ENCODE results near the gene COQ10A. TPM values are rescaled to one million over a fixed set of nuclear protein-coding genes. Genes with fewer than 3 reads are reported as not detected.
A peak's percentile ranks its signal among the peaks of the same experiment; 100 is the strongest.
"Not testable (repeated sequence)": the region's sequence is repeated elsewhere in the genome, so short reads cannot be mapped to it uniquely, and the experiment has no call there.

The COQ10A gene
- total and polyA plus RNA-seq, 2 of the 13 experiments (the other 11 are each of a cell fraction or from before 2014, with no cell fraction given): 21.0 to 37.3 TPM

DNA sequence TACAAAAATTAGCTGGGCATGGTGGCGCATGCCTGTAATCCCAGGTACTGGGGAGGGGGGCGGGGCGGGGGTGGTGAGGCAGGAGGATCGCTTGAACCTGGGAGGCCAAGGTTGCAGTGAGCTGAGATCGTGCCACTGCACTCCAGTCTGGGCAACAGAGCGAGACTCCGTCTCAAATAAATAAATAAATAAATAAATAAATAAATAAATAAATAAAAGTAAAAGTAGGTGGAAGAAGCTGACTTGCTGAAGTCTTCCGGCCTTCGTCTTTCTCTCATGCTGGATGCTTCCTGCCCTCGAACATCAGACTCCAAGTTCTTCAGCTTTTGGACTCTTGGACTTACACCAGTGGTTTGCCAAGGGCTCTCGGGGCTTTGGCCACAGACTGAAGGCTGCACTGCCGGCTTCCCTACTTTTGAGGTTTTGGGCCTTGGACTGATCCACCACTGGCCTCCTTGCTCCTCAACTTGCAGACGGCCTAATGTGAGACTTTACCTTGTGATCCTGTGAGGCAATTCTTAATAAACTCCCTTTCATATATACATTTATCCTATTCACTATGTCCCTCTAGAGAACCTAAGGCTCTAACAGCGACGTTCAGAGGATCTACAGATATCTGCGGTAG is 562 bp upstream of the COQ10A start:
- POLR2A ChIA-PET: interaction anchor here (0.6 to 3.6 kb wide), 21 partner anchors 9 to 222 kb away, joined by 3 to 47 read pairs (median 6); partner anchors contain the start of genes ANKRD52, CNPY2, CS and ESYT1
- TSS peak; percentile 33 for BruUV-seq (replicated peaks)
- H3K9me3 ChIP-seq (ENCODE audit: low read length); in situ Hi-C loops (cut with HindIII; ENCODE audit: extremely low pct_ligation_motif_present, low pct_unique_long_range_greater_than_20kb); FAIRE-seq; H3K27me3 ChIP-seq (ENCODE audit: control insufficient read depth in 1 of 2, insufficient read depth in 2 of 2, low read length in 2 of 2); ATAC-seq; H4K20me1 ChIP-seq (ENCODE audit: insufficient read depth, low read length); DNase-seq (ENCODE audit: low spot score); H3K79me2 ChIP-seq (ENCODE audit: insufficient read depth, low read length): not testable (repeated sequence)
- peak overlapping the region; percentile 54 to 91 (median 83) for H3K4me3 ChIP-seq (replicated peaks in 1 of 3; ENCODE audit: insufficient read depth in 1 of 3, low read depth in 2 of 3, low read length in 3 of 3)
- 30% methylated on average over 16 of the region's 16 CpGs for WGBS (ENCODE audit: low lambda C conversion rate)
- CTCF ChIA-PET (ENCODE audit: low intra/inter-chr PET ratio, low total read pairs): interaction anchor here (0.9 to 1.4 kb wide), 2 partner anchors 8 to 35 kb away, joined by 3 to 6 read pairs; partner anchors contain the start of gene ANKRD52
- H2AFZ ChIP-seq (ENCODE audit: low read length): peak overlapping the region; percentile 49
- H3K9ac ChIP-seq (ENCODE audit: insufficient read depth, low read depth, low read length): peak overlapping the region; percentile 69
- peak overlapping the region; percentile 99 for H3K4me2 ChIP-seq (ENCODE audit: low read depth, low read length)
- H3K4me1 ChIP-seq (ENCODE audit: insufficient read depth, low read length): peaks cover 22% of the 10 kb centered on the region
- TF ChIP-seq, protein P1, sequence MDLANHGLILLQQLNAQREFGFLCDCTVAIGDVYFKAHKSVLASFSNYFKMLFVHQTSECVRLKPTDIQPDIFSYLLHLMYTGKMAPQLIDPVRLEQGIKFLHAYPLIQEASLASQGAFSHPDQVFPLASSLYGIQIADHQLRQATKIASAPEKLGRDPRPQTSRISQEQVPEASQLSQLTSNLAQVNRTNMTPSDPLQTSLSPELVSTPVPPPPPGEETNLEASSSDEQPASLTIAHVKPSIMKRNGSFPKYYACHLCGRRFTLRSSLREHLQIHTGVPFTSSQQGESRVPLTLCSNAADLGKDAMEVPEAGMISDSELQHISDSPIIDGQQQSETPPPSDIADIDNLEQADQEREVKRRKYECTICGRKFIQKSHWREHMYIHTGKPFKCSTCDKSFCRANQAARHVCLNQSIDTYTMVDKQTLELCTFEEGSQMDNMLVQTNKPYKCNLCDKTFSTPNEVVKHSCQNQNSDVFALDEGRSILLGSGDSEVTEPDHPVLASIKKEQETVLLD (CRISPR knock-in tag; IDR thresholded peaks at IDR 0.05; ENCODE audit: low read depth): 0 out of 2 replicates have a peak, but pooled peaks have one; percentile 42
- 0 out of 2 replicates have a peak, but pooled peaks have one; percentile 47 for TF ChIP-seq SMAD3 (CRISPR knock-in tag; IDR thresholded peaks at IDR 0.05)
- TF ChIP-seq HNF4A (CRISPR knock-in tag; IDR thresholded peaks at IDR 0.05): peak; percentile 40; the same call in 1 of the 2 replicates
- H3K36me3 ChIP-seq (replicated peaks in 1 of 2; ENCODE audit: control insufficient read depth in 1 of 2, insufficient read depth in 2 of 2, low read length in 2 of 2): peaks cover 6 to 14% of the 10 kb centered on the region in 2 experiments; a peak in 3 of 5 replicates
- H3K27ac ChIP-seq (ENCODE audit: extremely low read length, insufficient read depth, low read length): peak overlapping the region; percentile 82
- intact Hi-C loops (cut with micrococcal nuclease; ENCODE audit: unreplicated experiment): loop anchor here (2.0 kb wide), 2 partner anchors 21 to 73 kb away; no protein-coding TSS in a partner anchor

All from HepG2 (cell line).